NCI-H128 (cell line): ENCODE measurements around the gene NHLRC4.

Source experiments
- DNase-seq: peaks from one replicate; lab custom pipeline; 2025; ENCODE audit not compliant: unreplicated experiment; lab: John Stamatoyannopoulos, UW

The NHLRC4 gene

GRCh38 chr16:582614-583331, 16.0 kb downstream of the NHLRC4 start:
- no peak for DNase-seq

- no peak for DNase-seq
Observed at GRCh38 chr16:583470-583814, 16.6 kb downstream of the NHLRC4 start.

GRCh38 chr16:583815-584591, 17.2 kb downstream of the NHLRC4 start:
- no peak for DNase-seq

- no peak for DNase-seq
Observed at GRCh38 chr16:585351-585750, 18.5 kb downstream of the NHLRC4 start.

- DNase-seq, result no peak
Observed at GRCh38 chr16:586047-586644, 19.3 kb downstream of the NHLRC4 start.

GRCh38 chr16:586645-587590, 20.1 kb downstream of the NHLRC4 start:
- DNase-seq, result no peak

- no peak for DNase-seq
Observed at GRCh38 chr16:588639-588888, 21.8 kb downstream of the NHLRC4 start.

- peak; percentile 74 for DNase-seq
Observed at GRCh38 chr16:588889-589657, 22.3 kb downstream of the NHLRC4 start.

- peak; percentile 83 for DNase-seq
Observed at GRCh38 chr16:589658-590187, 22.9 kb downstream of the NHLRC4 start, which contains the start of gene RAB40C. Gene RAB40C, plus strand, starts transcription at chr16:590066. Its CDS starts 226 bp downstream, at chr16:590292.

GRCh38 chr16:590188-590814, 23.5 kb downstream of the NHLRC4 start:
- no peak for DNase-seq

GRCh38 chr16:590815-591200, 24.0 kb downstream of the NHLRC4 start:
- no peak for DNase-seq

- no peak for DNase-seq
Observed at GRCh38 chr16:591231-591630, 24.4 kb downstream of the NHLRC4 start.

GRCh38 chr16:591892-592517, 25.2 kb downstream of the NHLRC4 start:
- no peak for DNase-seq

GRCh38 chr16:592518-593306, 25.9 kb downstream of the NHLRC4 start:
- DNase-seq, result peak; percentile 51

GRCh38 chr16:593406-593805, 26.6 kb downstream of the NHLRC4 start:
- no peak for DNase-seq

GRCh38 chr16:593807-594206, 27.0 kb downstream of the NHLRC4 start:
- DNase-seq, result no peak

GRCh38 chr16:595094-595528, 28.3 kb downstream of the NHLRC4 start:
- no peak for DNase-seq

- DNase-seq, result no peak
Observed at GRCh38 chr16:595942-596735, 29.3 kb downstream of the NHLRC4 start.
